ENCODE measurements around the gene CXCL12. TPM values are rescaled to one million over a fixed set of nuclear protein-coding genes. Genes with fewer than 3 reads are reported as not detected.

Gene CXCL12
- total RNA-seq, 1 experiment from 2014 or later: 0.47 TPM

- no peak for ATAC-seq
- Histone ChIP-seq H3K9ac (ENCODE audit: low read length) (no peak overlapping the region), H3F3A (ENCODE audit: low read length, unreplicated experiment) (no peaks in the 10 kb centered on the region), H3K36me3 (ENCODE audit: low read depth, low read length) (no peaks in the 10 kb centered on the region), H3K4me3 (ENCODE audit: low read length) (no peak overlapping the region), H2AFZ (ENCODE audit: low read length) (no peak overlapping the region), H3K4me1 (ENCODE audit: insufficient read depth, low read length) (no peaks in the 10 kb centered on the region), H3K27ac (ENCODE audit: low read length) (no peak overlapping the region), H3K4me2 (ENCODE audit: low read length) (no peak overlapping the region), H3K9me2 (replicated peaks; ENCODE audit: low read length) (no peaks in the 10 kb centered on the region), H3K79me2 (ENCODE audit: low read length) (no peaks in the 10 kb centered on the region), H3K9me3 (ENCODE audit: low read length) (no peaks in the 10 kb centered on the region), H3K27me3 (ENCODE audit: low read length) (peaks cover 50% of the 10 kb centered on the region), H4K20me1 (ENCODE audit: low read length) (no peaks in the 10 kb centered on the region)
- no peak for DNase-seq
- ChIA-PET POLR2A (ENCODE audit: unreplicated experiment) (no interaction called here), CTCF (no interaction called here)
- no TSS peak for BruUV-seq (replicated peaks)
- intact Hi-C loops (cut with micrococcal nuclease): no loop called here
- no peak for TF ChIP-seq CTCF (conservative IDR thresholded peaks at IDR 0.05; ENCODE audit: low read depth, low read length)
- no peak for TF ChIP-seq EZH2phosphoT487 (IDR thresholded peaks at IDR 0.05; ENCODE audit: borderline replicate concordance, low read length)
- TF ChIP-seq EZH2 (IDR thresholded peaks at IDR 0.05; ENCODE audit: low read length, unreplicated experiment): no peak
Measured at GRCh38 chr10:44374155-44374554, 10.7 kb downstream of the CXCL12 start.

GRCh38 chr10:44373341-44373995 lies 11.4 kb downstream of the CXCL12 start:
- CTCF ChIA-PET: no interaction called here
- ATAC-seq: no peak
- no peaks in the 10 kb centered on the region for H3K9me3 ChIP-seq (ENCODE audit: low read length)
- H2AFZ ChIP-seq (ENCODE audit: low read length): no peak overlapping the region
- no peaks in the 10 kb centered on the region for H3K4me1 ChIP-seq (ENCODE audit: insufficient read depth, low read length)
- BruUV-seq (replicated peaks): no TSS peak
- intact Hi-C loops (cut with micrococcal nuclease): no loop called here
- POLR2A ChIA-PET (ENCODE audit: unreplicated experiment): no interaction called here
- H4K20me1 ChIP-seq (ENCODE audit: low read length): no peaks in the 10 kb centered on the region
- no peak overlapping the region for H3K4me3 ChIP-seq (ENCODE audit: low read length)
- no peak for TF ChIP-seq EZH2 (IDR thresholded peaks at IDR 0.05; ENCODE audit: low read length, unreplicated experiment)
- no peak for TF ChIP-seq CTCF (conservative IDR thresholded peaks at IDR 0.05; ENCODE audit: low read depth, low read length)
- no peak for TF ChIP-seq EZH2phosphoT487 (IDR thresholded peaks at IDR 0.05; ENCODE audit: borderline replicate concordance, low read length)
- H3K79me2 ChIP-seq (ENCODE audit: low read length): no peaks in the 10 kb centered on the region
- no peak overlapping the region for H3K4me2 ChIP-seq (ENCODE audit: low read length)
- H3K27me3 ChIP-seq (ENCODE audit: low read length): peaks cover 50% of the 10 kb centered on the region
- no peak overlapping the region for H3K27ac ChIP-seq (ENCODE audit: low read length)
- no peak for DNase-seq
- no peak overlapping the region for H3K9ac ChIP-seq (ENCODE audit: low read length)
- no peaks in the 10 kb centered on the region for H3F3A ChIP-seq (ENCODE audit: low read length, unreplicated experiment)
- no peaks in the 10 kb centered on the region for H3K9me2 ChIP-seq (replicated peaks; ENCODE audit: low read length)
- H3K36me3 ChIP-seq (ENCODE audit: low read depth, low read length): no peaks in the 10 kb centered on the region

- no peak overlapping the region for H3K4me2 ChIP-seq (ENCODE audit: low read length)
- H3F3A ChIP-seq (ENCODE audit: low read length, unreplicated experiment): no peaks in the 10 kb centered on the region
- POLR2A ChIA-PET (ENCODE audit: unreplicated experiment): no interaction called here
- no peak overlapping the region for H3K27ac ChIP-seq (ENCODE audit: low read length)
- ATAC-seq (no peak), DNase-seq (no peak)
- no peaks in the 10 kb centered on the region for H3K4me1 ChIP-seq (ENCODE audit: insufficient read depth, low read length)
- H2AFZ ChIP-seq (ENCODE audit: low read length): no peak overlapping the region
- H3K4me3 ChIP-seq (ENCODE audit: low read length): no peak overlapping the region
- H3K9me3 ChIP-seq (ENCODE audit: low read length): no peaks in the 10 kb centered on the region
- H3K27me3 ChIP-seq (ENCODE audit: low read length): peaks cover 50% of the 10 kb centered on the region
- intact Hi-C loops (cut with micrococcal nuclease): no loop called here
- H4K20me1 ChIP-seq (ENCODE audit: low read length): no peaks in the 10 kb centered on the region
- no peak overlapping the region for H3K9ac ChIP-seq (ENCODE audit: low read length)
- no peaks in the 10 kb centered on the region for H3K9me2 ChIP-seq (replicated peaks; ENCODE audit: low read length)
- no peaks in the 10 kb centered on the region for H3K79me2 ChIP-seq (ENCODE audit: low read length)
- TF ChIP-seq EZH2phosphoT487 (IDR thresholded peaks at IDR 0.05; ENCODE audit: borderline replicate concordance, low read length) (no peak), CTCF (conservative IDR thresholded peaks at IDR 0.05; ENCODE audit: low read depth, low read length) (no peak), EZH2 (IDR thresholded peaks at IDR 0.05; ENCODE audit: low read length, unreplicated experiment) (no peak)
- H3K36me3 ChIP-seq (ENCODE audit: low read depth, low read length): no peaks in the 10 kb centered on the region
- CTCF ChIA-PET: no interaction called here
- no TSS peak for BruUV-seq (replicated peaks)
Measured at GRCh38 chr10:44372181-44372580, 12.7 kb downstream of the CXCL12 start.
